Esophagus squamous epithelium (tissue), 5 donors: Measurements from ENCODE around the gene ABHD2. TPM values are rescaled to one million over a fixed set of nuclear protein-coding genes. Genes with fewer than 3 reads are reported as not detected.

ENCODE experiments used
- DNase-seq: peaks from one replicate; lab custom pipeline; 2025; lab: John Stamatoyannopoulos, UW
- H3K27ac ChIP-seq, 4 donors: fragments of 200-600 bp; sonication (generic); one replicate each; pipeline ENCODE4 v1.5.1; 2016 to 2019; ENCODE audit warnings: mild to moderate bottlenecking in 1 of 4
- H3K27me3 ChIP-seq, 4 donors: fragments of 200-600 bp; sonication (generic); 1 replicate in 3 of 4; 2 replicates in 1 of 4; pipeline versions ENCODE4 v1.5.1 to v1.6.0; 2017 to 2021; ENCODE audit warnings: antibody characterized with exemption in 1 of 4
- H3K36me3 ChIP-seq, 3 donors: fragments of 200-600 bp; sonication (generic); one replicate each; pipeline ENCODE4 v1.5.1; 2016 to 2019
- H3K4me1 ChIP-seq, 3 donors: fragments of 200-600 bp; sonication (generic); one replicate each; pipeline ENCODE4 v1.5.1; 2017 to 2019
- H3K4me3 ChIP-seq, 4 donors: fragments of 200-600 bp; sonication (generic); 1 replicate in 3 of 4; 2 replicates in 1 of 4; pipeline ENCODE4 v1.5.1; 2016 to 2019; ENCODE audit warnings: mild to moderate bottlenecking in 2 of 4, moderate library complexity in 1 of 4
- H3K9me3 ChIP-seq, 3 donors: fragments of 200-600 bp; sonication (generic); one replicate each; pipeline ENCODE4 v1.5.1; 2016 to 2019
- POLR2A ChIP-seq, 4 donors: fragments of 450-650 bp; IDR thresholded peaks; one replicate each; pipeline ENCODE4 v1.6.1; 2017; ENCODE audit warnings: antibody characterized with exemption in 4 of 4, mild to moderate bottlenecking in 4 of 4, moderate library complexity in 3 of 4
- WGBS, 2 donors: methylation state at CpG; one replicate each; pipeline ENCODE4 v1.1.5; 2018; 5-methylcytosine and 5-hydroxymethylcytosine counted together
- intact Hi-C: fragments of 100-400 bp; cut with DNase I; formaldehyde crosslinking; loops from one replicate; pipeline ENCODE4 v1.15.0; 2022
- total RNA-seq, 4 donors: library from RNA; depleted of rRNA; stranded (reverse); fragments of >200 nt; gene quantifications; one replicate each; pipeline ENCODE4 v1.1.0, GENCODE V29; 2016
- TF ChIP-seq, protein P1 (sequence below), 6 experiments: fragments of 450-650 bp in 4 of 6; fragments of 200-600 bp in 2 of 6; sonication (generic) in 2 of 6; IDR thresholded peaks; one replicate each; pipeline ENCODE4 v1.5.1; 2016 to 2019; ENCODE audit warnings: antibody characterized with exemption in 6 of 6, mild to moderate bottlenecking in 4 of 6, moderate library complexity in 4 of 6
- donor health status: DM: yes; HTN: yes; CAD: no.

The ABHD2 gene
- total RNA-seq, 4 donors from 2014 or later: 31.0 to 49.3 (median 35.3) TPM

DNA sequence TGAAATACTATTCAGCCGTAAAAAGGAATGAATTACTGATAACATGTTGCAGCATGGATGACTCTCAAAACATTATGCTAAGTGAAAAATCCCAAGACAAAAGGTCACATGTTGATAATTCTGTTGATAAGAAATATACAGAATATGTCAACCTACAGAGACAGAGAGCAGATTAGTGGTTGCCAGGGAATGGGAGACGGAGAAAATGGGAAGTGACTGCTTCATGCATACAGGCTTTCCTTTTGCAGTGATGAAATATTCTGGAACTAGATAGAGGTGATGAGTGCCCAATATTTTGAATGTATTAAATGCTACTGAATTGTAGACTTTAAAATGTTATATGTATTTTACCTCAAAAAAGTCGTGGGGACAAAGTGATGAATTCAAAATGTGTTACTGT lies 56.2 kb downstream of the ABHD2 start:
- no peak for DNase-seq
- TF ChIP-seq, protein P1, sequence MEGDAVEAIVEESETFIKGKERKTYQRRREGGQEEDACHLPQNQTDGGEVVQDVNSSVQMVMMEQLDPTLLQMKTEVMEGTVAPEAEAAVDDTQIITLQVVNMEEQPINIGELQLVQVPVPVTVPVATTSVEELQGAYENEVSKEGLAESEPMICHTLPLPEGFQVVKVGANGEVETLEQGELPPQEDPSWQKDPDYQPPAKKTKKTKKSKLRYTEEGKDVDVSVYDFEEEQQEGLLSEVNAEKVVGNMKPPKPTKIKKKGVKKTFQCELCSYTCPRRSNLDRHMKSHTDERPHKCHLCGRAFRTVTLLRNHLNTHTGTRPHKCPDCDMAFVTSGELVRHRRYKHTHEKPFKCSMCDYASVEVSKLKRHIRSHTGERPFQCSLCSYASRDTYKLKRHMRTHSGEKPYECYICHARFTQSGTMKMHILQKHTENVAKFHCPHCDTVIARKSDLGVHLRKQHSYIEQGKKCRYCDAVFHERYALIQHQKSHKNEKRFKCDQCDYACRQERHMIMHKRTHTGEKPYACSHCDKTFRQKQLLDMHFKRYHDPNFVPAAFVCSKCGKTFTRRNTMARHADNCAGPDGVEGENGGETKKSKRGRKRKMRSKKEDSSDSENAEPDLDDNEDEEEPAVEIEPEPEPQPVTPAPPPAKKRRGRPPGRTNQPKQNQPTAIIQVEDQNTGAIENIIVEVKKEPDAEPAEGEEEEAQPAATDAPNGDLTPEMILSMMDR (IDR thresholded peaks at IDR 0.05): no peak
- TF ChIP-seq POLR2A (IDR thresholded peaks at IDR 0.05): no peak
- Histone ChIP-seq H3K27ac (peak overlapping the region in 2 of 4 donors; percentile 19 to 44), H3K9me3 (no peaks in the 10 kb centered on the region), H3K4me3 (no peak overlapping the region), H3K36me3 (peaks cover 0 to 21% (median 0%) of the 10 kb centered on the region in 3 donors), H3K4me1 (peaks cover 0 to 49% (median 15%) of the 10 kb centered on the region in 3 donors), H3K27me3 (no peaks in the 10 kb centered on the region)
- WGBS, 2 donors: 87 to 88% methylated on average over 3 of the region's 3 CpGs
- intact Hi-C loops: no loop called here

DNA sequence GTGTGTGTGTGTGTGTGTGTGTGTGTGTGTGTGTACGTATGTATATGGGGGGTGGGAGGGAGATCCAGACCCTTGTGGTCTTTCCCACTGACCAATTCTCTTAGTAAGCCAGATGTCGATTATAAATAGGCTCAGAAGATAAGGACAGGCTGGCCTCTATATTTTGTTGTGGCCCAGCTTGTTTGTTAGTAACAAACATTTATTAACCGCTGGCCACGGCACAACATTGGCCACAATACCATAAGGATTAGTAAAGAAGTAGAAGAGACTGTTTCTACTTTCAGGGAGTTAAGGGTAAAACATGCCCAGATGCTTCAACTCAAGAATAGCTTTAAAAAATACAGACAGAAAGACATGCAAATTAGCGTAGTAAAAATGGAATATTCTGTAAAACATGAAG lies 58.1 kb downstream of the ABHD2 start:
- Histone ChIP-seq H3K27me3 (no peaks in the 10 kb centered on the region), H3K27ac (peak overlapping the region in 1 of 4 donors; percentile 1), H3K9me3 (no peaks in the 10 kb centered on the region), H3K36me3 (peaks cover 0 to 2% (median 0%) of the 10 kb centered on the region in 3 donors), H3K4me3 (no peak overlapping the region), H3K4me1 (peaks cover 0 to 56% (median 24%) of the 10 kb centered on the region in 3 donors)
- TF ChIP-seq, protein P1 (IDR thresholded peaks at IDR 0.05): no peak
- DNase-seq: no peak
- 65 to 71% methylated on average over 5 of the region's 5 CpGs for WGBS, 2 donors
- intact Hi-C loops: no loop called here

DNA sequence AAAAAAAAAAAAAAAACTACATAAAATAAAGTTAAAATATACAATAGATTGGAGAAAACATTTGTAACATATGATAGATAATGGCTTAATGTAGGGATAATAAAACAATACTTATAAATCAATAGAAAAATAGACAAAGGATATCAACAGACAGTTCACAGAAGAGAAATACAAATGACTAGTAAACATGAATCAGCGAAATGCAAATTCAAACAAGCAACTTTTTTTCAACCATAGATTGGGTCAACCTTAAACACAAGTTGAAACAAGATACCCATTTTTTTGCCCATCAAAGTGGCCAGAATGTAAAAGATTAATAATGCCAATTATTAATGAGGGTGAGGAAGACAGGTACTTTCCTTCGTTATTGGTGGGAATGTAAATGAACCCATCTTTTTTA lies 59.9 kb downstream of the ABHD2 start:
- H3K27ac ChIP-seq: no peak overlapping the region
- WGBS, 2 donors: 56 to 66% methylated on average over 2 of the region's 2 CpGs

GRCh38 chr15:89149501-89150101 lies 61.3 kb downstream of the ABHD2 start:
- Histone ChIP-seq H3K27ac (peak overlapping the region in 1 of 4 donors; percentile 29), H3K4me3 (no peak overlapping the region), H3K36me3 (peaks cover 0 to 33% (median 3%) of the 10 kb centered on the region in 3 donors), H3K27me3 (no peaks in the 10 kb centered on the region), H3K4me1 (peaks cover 0 to 32% (median 19%) of the 10 kb centered on the region in 3 donors), H3K9me3 (no peaks in the 10 kb centered on the region)
- DNase-seq: no peak
- WGBS, 2 donors: 69 to 73% methylated on average over 7 of the region's 7 CpGs
- TF ChIP-seq, protein P1 (IDR thresholded peaks at IDR 0.05): no peak
- no peak for TF ChIP-seq POLR2A (IDR thresholded peaks at IDR 0.05)
- intact Hi-C loops: no loop called here

More for the DNA sequence above, 59.9 kb downstream of the ABHD2 start:
- Histone ChIP-seq H3K36me3 (peaks cover 0 to 18% (median 3%) of the 10 kb centered on the region in 3 donors), H3K9me3 (no peaks in the 10 kb centered on the region), H3K4me1 (peaks cover 0 to 43% (median 24%) of the 10 kb centered on the region in 3 donors), H3K4me3 (no peak overlapping the region), H3K27me3 (no peaks in the 10 kb centered on the region)
- no peak for TF ChIP-seq POLR2A (IDR thresholded peaks at IDR 0.05)
- TF ChIP-seq, protein P1 (IDR thresholded peaks at IDR 0.05): no peak
- DNase-seq: no peak
- intact Hi-C loops: no loop called here

GRCh38 chr15:89150287-89150686 lies 62.0 kb downstream of the ABHD2 start:
- no peak for DNase-seq
- Histone ChIP-seq H3K4me1 (peaks cover 0 to 26% (median 19%) of the 10 kb centered on the region in 3 donors), H3K4me3 (no peak overlapping the region), H3K27me3 (no peaks in the 10 kb centered on the region), H3K36me3 (peaks cover 0 to 40% (median 5%) of the 10 kb centered on the region in 3 donors), H3K9me3 (no peaks in the 10 kb centered on the region), H3K27ac (no peak overlapping the region)
- 82 to 83% methylated on average over 3 of the region's 3 CpGs for WGBS, 2 donors
- TF ChIP-seq, protein P1 (IDR thresholded peaks at IDR 0.05): no peak
- TF ChIP-seq POLR2A (IDR thresholded peaks at IDR 0.05): no peak
- intact Hi-C loops: no loop called here
